Prostate gland (tissue), 2 donors: ENCODE results near the gene NAA40.

Experiments used
- CTCF ChIP-seq, 4 experiments: fragments of 200-600 bp in 2 of 4; fragments of 450-650 bp in 2 of 4; sonication (generic) in 2 of 4; IDR thresholded peaks; 1 replicate in 3 of 4; 2 replicates in 1 of 4; pipeline ENCODE4 v1.5.1; 2016 to 2019; ENCODE audit warnings: antibody characterized with exemption in 4 of 4, mild to moderate bottlenecking in 2 of 4, moderate library complexity in 2 of 4
- POLR2A ChIP-seq: fragments of 450-650 bp; IDR thresholded peaks from one replicate; pipeline ENCODE4 v1.6.1; 2016; ENCODE audit warnings: antibody characterized with exemption, mild to moderate bottlenecking
- POLR2AphosphoS5 ChIP-seq: sonication (generic); formaldehyde crosslinking; IDR thresholded peaks from one replicate; pipeline ENCODE4 v1.6.1; 2017; ENCODE audit warnings: antibody characterized with exemption

GRCh38 chr11:63929616-63930015 is 9.2 kb upstream of the NAA40 start:
- TF ChIP-seq CTCF (IDR thresholded peaks at IDR 0.05) (no peak), POLR2AphosphoS5 (no peak), POLR2A (no peak)
